ENCODE data around the gene RBCK1.
"Not testable (repeated sequence)": the region's sequence is repeated elsewhere in the genome, so short reads cannot be mapped to it uniquely, and the experiment has no call there.

The RBCK1 gene

DNA sequence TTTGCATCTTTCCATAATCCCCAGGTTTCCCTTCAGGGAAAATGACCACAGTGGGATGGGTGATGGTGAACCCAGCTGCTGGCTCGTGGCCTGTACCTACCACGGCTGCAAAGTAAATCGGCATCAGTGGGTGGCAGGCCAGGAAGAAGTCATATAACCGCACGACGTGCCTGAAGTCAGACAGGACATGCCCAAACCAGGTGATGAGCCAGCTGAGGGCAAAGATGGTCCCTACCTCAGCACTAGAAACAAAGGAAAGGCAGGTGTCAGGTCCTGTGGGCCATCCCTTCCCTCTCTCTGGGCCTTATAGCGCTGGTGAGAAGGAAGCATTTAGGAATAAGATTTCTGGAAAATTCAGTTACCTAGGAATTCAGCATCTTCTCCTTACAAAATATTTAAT is 32.0 kb downstream of the RBCK1 start:
- no peak for DNase-seq

DNA sequence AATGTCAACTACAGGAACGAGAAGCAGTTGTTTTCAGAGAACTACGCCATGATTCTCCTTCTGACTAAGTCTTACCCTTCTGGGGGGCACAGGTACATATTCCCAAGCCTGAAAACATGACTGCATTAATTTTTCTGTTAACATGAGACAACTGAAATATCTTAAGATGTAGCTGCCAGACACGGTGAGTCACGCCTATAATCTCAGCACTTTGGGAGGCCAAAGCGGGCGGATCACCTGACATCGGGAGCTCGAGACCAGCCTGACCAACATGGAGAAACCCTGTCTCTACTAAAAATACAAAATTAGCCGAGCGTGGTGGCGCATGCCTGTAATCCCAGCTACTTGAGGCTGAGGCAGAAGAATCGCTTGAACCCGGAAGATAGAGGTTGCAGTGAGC is 32.5 kb downstream of the RBCK1 start:
- no peak for DNase-seq

GRCh38 chr20:443223-443775 is 35.2 kb downstream of the RBCK1 start:
- DNase-seq: no peak

GRCh38 chr20:444117-444516 is 36.0 kb downstream of the RBCK1 start:
- DNase-seq: no peak

DNA sequence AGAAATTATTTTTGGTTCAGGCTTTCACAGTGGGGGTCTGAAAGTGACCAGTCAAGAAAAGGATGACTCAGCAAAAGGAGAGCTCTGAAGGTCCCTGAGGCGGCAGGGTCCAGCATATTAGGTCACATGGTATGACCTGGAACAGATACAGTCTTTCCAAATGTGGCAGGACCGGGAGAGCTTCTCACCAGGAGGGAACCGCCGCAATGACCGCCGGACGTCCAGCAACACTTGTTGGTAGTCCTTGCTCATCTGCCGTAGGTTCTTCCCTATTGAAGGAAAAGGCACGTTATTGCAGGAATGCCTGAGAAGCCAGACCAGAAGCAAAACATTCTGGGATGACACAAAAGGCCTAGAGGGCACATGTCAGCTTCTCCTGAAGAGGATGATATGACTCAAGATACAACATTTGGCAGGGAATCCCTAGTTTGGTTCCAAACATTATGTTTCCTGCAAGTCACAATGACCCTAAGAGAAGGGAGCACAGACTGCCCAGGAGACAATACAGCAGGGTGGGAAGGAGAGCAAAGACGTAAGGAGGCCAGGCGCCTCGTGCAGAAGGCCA is 36.8 kb downstream of the RBCK1 start:
- no peak for DNase-seq

GRCh38 chr20:445514-446336 is 37.6 kb downstream of the RBCK1 start:
- no peak for DNase-seq

GRCh38 chr20:452021-452420 is 43.9 kb downstream of the RBCK1 start:
- not testable (repeated sequence) for DNase-seq

DNA sequence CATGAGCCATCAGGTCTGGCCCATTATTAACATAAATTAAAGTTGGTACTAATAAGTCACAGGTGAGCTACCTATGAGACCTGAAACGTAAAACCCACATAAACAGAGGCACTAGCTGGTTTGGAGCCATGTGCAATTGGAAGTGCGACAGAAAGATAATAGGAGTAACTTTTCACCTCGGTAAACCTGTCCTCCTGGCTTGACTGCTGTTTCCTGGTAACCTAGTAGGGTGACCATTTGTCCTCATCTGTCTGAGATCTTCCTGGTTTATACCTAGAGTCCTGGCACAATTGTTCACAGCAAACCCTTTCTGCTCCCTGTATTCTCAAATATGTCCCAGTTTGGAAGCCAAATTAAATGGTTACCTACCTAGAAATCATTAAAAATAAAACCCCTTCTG is 46.9 kb downstream of the RBCK1 start:
- DNase-seq: no peak

DNA sequence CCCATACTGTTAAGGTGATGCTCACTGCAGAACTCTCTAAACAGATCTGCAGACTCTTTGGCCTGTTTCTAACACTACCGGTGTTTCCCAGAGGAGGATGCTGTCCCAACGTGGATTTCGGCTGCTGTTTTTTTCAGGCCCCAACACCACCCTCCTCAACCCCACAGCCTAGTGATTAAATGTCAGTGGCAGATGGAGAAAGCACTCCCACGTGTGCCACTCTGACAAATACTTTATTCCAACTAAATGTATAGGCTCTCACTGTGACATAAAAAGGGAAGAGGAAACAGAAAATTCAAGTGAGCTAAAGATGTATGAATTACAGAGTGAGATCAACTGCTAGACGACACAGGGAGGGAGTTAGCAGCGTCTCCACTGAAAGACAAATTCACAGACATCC is 50.7 kb downstream of the RBCK1 start:
- DNase-seq: no peak

DNA sequence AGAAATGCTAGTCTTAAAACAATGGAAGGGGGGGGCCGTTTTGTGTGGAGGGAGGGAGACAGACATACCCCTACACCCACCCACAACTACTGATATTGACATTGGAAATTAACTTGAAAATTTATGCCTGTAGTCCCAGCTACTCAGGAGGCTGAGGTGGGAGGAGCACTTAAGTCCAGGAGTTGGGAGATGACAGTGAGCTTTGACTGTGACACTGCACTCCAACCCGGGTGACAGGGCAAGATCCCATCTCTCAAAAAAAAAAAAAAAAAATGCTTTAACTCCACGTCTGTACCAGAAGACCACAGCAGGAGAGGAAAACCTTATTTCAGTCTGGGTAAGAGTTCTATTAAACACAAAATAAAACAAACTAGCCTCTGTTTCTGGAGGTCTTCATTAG is 52.1 kb downstream of the RBCK1 start:
- DNase-seq: no peak

DNA sequence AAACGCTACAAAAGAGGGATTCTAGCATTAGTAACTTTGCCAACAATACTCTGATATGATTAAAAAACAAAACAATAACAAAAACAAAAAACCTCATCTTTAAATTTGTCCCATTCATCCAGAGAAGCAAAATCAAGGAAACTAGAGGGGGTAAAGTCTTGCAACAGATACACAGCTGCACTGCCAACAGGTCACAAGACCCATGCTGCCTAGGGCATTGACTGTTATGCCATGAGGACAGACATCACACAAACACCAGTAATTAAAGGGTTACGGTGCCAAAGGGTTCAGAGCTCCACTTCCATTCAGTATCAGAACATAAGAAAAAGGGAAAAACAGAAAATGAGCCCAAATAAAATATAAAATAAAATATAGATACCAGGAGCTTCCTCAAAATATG is 52.6 kb downstream of the RBCK1 start:
- DNase-seq: no peak

DNA sequence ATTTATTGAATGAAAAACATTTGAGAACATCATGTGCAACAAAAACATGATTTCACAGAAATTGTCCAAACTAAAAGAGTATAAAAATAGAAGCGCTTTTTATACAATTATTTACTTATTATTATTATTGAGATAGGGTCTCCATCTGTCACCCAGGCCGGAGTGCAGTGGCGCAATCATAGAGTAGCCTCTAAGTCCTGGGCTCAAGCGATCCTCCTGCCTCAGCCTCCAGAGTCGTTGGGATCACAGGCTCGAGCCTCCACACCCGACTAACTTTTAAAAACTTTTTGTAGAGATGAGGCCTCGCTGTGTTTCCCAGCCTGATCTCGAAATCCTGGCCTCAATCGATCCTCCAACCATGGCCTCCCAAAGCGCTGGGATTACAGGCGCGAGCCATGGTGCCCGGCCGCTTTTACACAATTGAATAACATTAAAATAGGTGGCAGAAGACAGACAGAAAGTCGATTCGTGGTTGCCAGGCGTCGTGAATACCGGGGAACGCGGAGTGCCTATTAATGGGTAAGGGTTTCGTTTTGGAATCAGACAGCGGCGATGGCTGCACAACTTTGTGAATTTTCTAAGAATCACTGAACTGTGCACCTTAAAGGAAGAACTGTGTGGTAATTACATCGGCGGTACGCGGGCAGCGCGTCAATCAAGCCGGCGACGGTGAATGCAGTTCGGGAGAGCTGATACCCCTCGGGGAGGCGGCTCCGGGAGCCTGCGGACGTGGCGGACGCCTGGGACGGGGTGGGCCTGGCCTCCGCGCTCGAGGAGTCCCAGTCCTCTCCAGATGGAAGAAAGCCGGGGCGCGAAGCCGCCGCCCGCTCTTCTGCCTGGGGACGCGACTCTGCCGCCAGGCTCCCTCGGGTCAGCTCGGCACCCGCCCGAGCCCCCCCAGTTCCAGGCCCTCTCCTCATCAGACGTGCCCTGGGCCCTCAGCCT is 53.4 kb downstream of the RBCK1 start:
- DNase-seq: peak; percentile 44

GRCh38 chr20:462199-462991 is 54.3 kb downstream of the RBCK1 start, which contains the start of gene TBC1D20:
Gene TBC1D20, minus strand, starts transcription at chr20:462533. Its CDS starts 128 bp downstream, at chr20:462405.
- peak; percentile 85 for DNase-seq

- no peak for DNase-seq
Measured at GRCh38 chr20:467755-468154, 59.7 kb downstream of the RBCK1 start.

DNA sequence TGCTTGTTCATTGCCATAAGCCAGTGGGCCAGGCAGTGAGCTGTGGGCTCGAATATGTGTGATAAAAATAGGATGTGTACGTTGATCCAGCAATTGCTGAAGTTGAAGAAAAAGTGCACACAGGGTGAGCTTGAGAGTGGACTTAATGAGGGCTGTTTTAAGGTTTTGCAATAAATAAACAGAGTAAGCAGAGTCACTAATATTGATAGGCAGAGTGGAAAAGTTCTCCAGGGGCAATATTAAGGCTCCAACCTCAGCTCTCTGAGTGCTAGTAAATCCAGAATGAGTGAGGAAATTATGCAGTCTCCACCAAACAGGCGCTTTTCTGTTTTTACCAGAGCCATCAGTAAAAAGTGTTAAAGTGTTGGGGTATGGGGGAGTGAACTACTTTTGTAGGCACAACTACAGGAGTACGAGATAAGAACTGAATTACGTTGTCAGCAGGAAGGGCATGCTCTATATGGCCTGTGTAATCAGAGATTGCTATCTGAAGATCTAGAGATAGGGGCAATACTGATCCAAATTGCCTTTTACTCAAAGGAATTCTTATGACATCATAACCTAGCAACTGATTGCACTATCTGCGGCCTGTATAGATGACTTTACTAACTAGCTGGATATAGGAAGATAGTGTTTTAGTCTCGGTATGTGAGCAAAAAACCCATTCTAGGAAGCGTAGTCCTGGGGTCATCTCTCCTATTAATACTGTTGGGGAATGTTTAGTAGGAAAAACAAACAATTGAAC is 61.8 kb downstream of the RBCK1 start:
- no peak for DNase-seq

- no peak for DNase-seq
Measured at GRCh38 chr20:472137-472846, 64.2 kb downstream of the RBCK1 start.

GRCh38 chr20:472889-473292 is 64.8 kb downstream of the RBCK1 start:
- no peak for DNase-seq

GRCh38 chr20:474581-474980 is 66.5 kb downstream of the RBCK1 start:
- DNase-seq: no peak

GRCh38 chr20:475463-476357 is 67.6 kb downstream of the RBCK1 start:
- no peak for DNase-seq
